HepG2 (cell line): Measurements from ENCODE around the gene CDH23. TPM values are rescaled to one million over a fixed set of nuclear protein-coding genes. Genes with fewer than 3 reads are reported as not detected.

Source experiments
- HNF4A ChIP-seq: sonication (generic); formaldehyde crosslinking; IDR thresholded peaks from 2 replicates; pipeline ENCODE4 v1.4.0; 2020; ENCODE audit warnings: missing genetic modification reagents
- KLF16 ChIP-seq, 2 experiments: sonication (generic) in 1 of 2; formaldehyde crosslinking in 1 of 2; IDR thresholded peaks; 2 replicates each; pipeline versions ENCODE4 v1.6.1 to v1.8.0; 2016 to 2023; ENCODE audit warnings: missing genetic modification reagents in 2 of 2, missing compliant biosample characterization in 1 of 2
- KLF9 ChIP-seq: IDR thresholded peaks from 2 replicates; pipeline ENCODE4 v1.6.1; 2016; ENCODE audit warnings: low read depth
- PAF1 ChIP-seq: IDR thresholded peaks from 2 replicates; pipeline ENCODE4 v1.6.1; 2016; ENCODE audit warnings: missing genetic modification reagents, missing compliant biosample characterization
- STAG1 ChIP-seq: sonication (generic); formaldehyde crosslinking; IDR thresholded peaks from 2 replicates; pipeline ENCODE4 v1.4.0; 2020; ENCODE audit warnings: missing genetic modification reagents
- ZBTB3 ChIP-seq: sonication (generic); formaldehyde crosslinking; IDR thresholded peaks from 2 replicates; pipeline ENCODE4 v1.4.0; 2020; ENCODE audit warnings: low read depth, mild to moderate bottlenecking, moderate library complexity, missing genetic modification reagents, borderline replicate concordance
- ZFYVE20 ChIP-seq: sonication (generic); formaldehyde crosslinking; IDR thresholded peaks from 2 replicates; pipeline ENCODE4 v1.8.0; 2023; ENCODE audit warnings: low read depth, mild to moderate bottlenecking, moderate library complexity, missing genetic modification reagents, borderline replicate concordance
- ZNF263 ChIP-seq: sonication (generic); formaldehyde crosslinking; IDR thresholded peaks from 2 replicates; pipeline ENCODE4 v1.4.0; 2020; ENCODE audit warnings: missing genetic modification reagents
- ZNF343 ChIP-seq: sonication (generic); formaldehyde crosslinking; IDR thresholded peaks from 2 replicates; pipeline ENCODE4 v1.4.0; 2020; ENCODE audit warnings: mild to moderate bottlenecking, missing genetic modification reagents
- ZNF569 ChIP-seq: sonication (generic); formaldehyde crosslinking; IDR thresholded peaks from 2 replicates; pipeline ENCODE4 v1.5.0; 2020; ENCODE audit warnings: mild to moderate bottlenecking, missing genetic modification reagents, moderate library complexity, borderline replicate concordance
- ZNF629 ChIP-seq: sonication (generic); formaldehyde crosslinking; conservative IDR thresholded peaks from 2 replicates; pipeline ENCODE4 v1.5.0; 2020; ENCODE audit warnings: missing genetic modification reagents
- ZNF768 ChIP-seq: sonication (generic); formaldehyde crosslinking; IDR thresholded peaks from 2 replicates; pipeline ENCODE4 v1.4.0; 2020; ENCODE audit warnings: missing genetic modification reagents
- ZNF776 ChIP-seq: sonication (generic); formaldehyde crosslinking; IDR thresholded peaks from 2 replicates; pipeline ENCODE4 v1.4.0; 2020; ENCODE audit warnings: mild to moderate bottlenecking, missing genetic modification reagents
- ZSCAN12 ChIP-seq: sonication (generic); formaldehyde crosslinking; IDR thresholded peaks from 2 replicates; pipeline ENCODE4 v1.9.0; 2021; ENCODE audit warnings: mild to moderate bottlenecking, missing genetic modification reagents
- polyA plus RNA-seq, 8 experiments: library from polyadenylated mRNA; depleted of rRNA in 3 of 8; stranded (reverse) in 7 of 8; unstranded in 1 of 8; fragments of >200 nt; fragmentation: Illumina TruSeq in 4 of 8; extraction: Trizol in 4 of 8; gene quantifications; 2 replicates each; pipeline versions ENCODE4 v1.2.1 to v1.2.3, GENCODE V29; 2011 to 2016; ENCODE audit warnings: low read depth in 4 of 8, missing spikeins in 1 of 8, mixed read lengths in 1 of 8; ENCODE audit not compliant: insufficient read depth in 1 of 8
- total RNA-seq, 5 experiments: library from RNA; depleted of rRNA; stranded (reverse); fragments of >200 nt; fragmentation: Illumina TruSeq; extraction: Trizol; gene quantifications; 2 replicates each; pipeline ENCODE4 v1.2.3, GENCODE V29; 2016; ENCODE audit warnings: low read depth in 1 of 5
- TF ChIP-seq, protein P1 (sequence below): fragments of 450-650 bp; IDR thresholded peaks from 2 replicates; pipeline ENCODE4 v1.6.1; 2017
- TF ChIP-seq, protein P2 (sequence below): sonication (generic); formaldehyde crosslinking; IDR thresholded peaks from 2 replicates; pipeline ENCODE4 v1.4.0; 2020; ENCODE audit warnings: missing genetic modification reagents, borderline replicate concordance
- TF ChIP-seq, protein P3 (sequence below): sonication (generic); formaldehyde crosslinking; IDR thresholded peaks from 2 replicates; pipeline ENCODE4 v1.8.0; 2022; ENCODE audit warnings: mild to moderate bottlenecking, missing genetic modification reagents
- TF ChIP-seq, protein P4 (sequence below): sonication (generic); formaldehyde crosslinking; IDR thresholded peaks from 2 replicates; pipeline ENCODE4 v1.9.0; 2022; ENCODE audit warnings: missing genetic modification reagents, mild to moderate bottlenecking, borderline replicate concordance
- TF ChIP-seq, protein P5 (sequence below): sonication (generic); formaldehyde crosslinking; IDR thresholded peaks from 2 replicates; pipeline ENCODE4 v1.5.1; 2020; ENCODE audit warnings: missing genetic modification reagents, mild to moderate bottlenecking, borderline replicate concordance

Gene CDH23
- total and polyA plus RNA-seq, 2 of the 13 experiments (the other 11 are each of a cell fraction or from before 2014, with no cell fraction given) = 0.13 TPM; not detected in 1

DNA sequence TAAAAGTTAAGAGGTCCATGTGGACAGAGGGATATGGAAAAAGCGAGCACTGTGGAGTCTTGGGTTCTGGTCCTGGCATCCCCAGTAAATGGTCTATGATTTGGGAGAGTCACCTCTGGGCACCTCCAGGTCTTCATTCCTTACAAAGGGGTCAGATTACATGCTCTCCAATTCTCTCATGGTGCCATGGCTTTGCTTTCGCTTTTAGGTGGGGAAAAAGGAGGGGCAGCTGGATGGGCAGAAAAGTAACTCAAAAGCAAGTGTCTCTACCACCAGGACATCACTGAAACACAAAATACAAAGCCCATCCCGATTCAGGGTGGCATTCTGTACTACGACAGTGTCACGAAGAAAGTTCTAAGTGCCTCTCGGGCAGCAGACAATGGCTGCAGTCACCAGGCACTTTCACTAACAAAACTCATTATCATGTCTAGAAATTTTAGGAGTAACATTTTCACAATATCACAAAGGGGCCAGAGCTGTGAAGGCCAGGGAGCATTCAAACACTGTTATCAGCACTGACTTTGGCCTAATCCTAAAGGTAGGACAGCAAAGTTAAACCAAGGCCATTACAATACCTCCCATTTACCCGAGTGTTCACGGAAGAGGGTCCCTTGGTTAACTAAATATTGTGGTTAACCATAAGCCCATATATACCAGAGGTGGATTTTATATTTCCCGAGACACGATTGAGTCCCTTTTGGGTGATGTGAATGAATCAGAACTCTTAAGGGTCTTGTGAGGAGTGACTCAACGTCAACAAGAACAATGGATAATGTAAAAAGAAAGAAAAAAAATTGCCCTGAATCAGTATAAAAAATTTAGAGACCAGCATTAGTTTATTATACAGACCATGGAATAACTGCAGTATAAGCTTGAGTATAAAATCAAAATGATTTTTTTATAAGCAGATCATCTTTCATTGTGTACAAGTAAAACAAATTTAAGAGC lies 451.9 kb downstream of the CDH23 start (continued):
- no peak for TF ChIP-seq ZNF343 (CRISPR knock-in tag)
- TF ChIP-seq ZNF263 (CRISPR knock-in tag) = no peak
- TF ChIP-seq ZFYVE20 = no peak
- TF ChIP-seq STAG1 (CRISPR knock-in tag) = no peak
- no peak for TF ChIP-seq ZNF768 (CRISPR knock-in tag)
- no peak for TF ChIP-seq KLF16 (CRISPR knock-in tag; IDR thresholded peaks at IDR 0.05)
- TF ChIP-seq KLF9 (CRISPR knock-in tag) = no peak
- peak; percentile 49 for TF ChIP-seq HNF4A (CRISPR knock-in tag)
- TF ChIP-seq, protein P1, sequence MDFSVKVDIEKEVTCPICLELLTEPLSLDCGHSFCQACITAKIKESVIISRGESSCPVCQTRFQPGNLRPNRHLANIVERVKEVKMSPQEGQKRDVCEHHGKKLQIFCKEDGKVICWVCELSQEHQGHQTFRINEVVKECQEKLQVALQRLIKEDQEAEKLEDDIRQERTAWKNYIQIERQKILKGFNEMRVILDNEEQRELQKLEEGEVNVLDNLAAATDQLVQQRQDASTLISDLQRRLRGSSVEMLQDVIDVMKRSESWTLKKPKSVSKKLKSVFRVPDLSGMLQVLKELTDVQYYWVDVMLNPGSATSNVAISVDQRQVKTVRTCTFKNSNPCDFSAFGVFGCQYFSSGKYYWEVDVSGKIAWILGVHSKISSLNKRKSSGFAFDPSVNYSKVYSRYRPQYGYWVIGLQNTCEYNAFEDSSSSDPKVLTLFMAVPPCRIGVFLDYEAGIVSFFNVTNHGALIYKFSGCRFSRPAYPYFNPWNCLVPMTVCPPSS = no peak
- TF ChIP-seq, protein P2, sequence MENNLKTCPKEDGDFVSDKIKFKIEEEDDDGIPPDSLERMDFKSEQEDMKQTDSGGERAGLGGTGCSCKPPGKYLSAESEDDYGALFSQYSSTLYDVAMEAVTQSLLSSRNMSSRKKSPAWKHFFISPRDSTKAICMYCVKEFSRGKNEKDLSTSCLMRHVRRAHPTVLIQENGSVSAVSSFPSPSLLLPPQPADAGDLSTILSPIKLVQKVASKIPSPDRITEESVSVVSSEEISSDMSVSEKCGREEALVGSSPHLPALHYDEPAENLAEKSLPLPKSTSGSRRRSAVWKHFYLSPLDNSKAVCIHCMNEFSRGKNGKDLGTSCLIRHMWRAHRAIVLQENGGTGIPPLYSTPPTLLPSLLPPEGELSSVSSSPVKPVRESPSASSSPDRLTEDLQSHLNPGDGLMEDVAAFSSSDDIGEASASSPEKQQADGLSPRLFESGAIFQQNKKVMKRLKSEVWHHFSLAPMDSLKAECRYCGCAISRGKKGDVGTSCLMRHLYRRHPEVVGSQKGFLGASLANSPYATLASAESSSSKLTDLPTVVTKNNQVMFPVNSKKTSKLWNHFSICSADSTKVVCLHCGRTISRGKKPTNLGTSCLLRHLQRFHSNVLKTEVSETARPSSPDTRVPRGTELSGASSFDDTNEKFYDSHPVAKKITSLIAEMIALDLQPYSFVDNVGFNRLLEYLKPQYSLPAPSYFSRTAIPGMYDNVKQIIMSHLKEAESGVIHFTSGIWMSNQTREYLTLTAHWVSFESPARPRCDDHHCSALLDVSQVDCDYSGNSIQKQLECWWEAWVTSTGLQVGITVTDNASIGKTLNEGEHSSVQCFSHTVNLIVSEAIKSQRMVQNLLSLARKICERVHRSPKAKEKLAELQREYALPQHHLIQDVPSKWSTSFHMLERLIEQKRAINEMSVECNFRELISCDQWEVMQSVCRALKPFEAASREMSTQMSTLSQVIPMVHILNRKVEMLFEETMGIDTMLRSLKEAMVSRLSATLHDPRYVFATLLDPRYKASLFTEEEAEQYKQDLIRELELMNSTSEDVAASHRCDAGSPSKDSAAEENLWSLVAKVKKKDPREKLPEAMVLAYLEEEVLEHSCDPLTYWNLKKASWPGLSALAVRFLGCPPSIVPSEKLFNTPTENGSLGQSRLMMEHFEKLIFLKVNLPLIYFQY (CRISPR knock-in tag) = no peak
- TF ChIP-seq, protein P3, sequence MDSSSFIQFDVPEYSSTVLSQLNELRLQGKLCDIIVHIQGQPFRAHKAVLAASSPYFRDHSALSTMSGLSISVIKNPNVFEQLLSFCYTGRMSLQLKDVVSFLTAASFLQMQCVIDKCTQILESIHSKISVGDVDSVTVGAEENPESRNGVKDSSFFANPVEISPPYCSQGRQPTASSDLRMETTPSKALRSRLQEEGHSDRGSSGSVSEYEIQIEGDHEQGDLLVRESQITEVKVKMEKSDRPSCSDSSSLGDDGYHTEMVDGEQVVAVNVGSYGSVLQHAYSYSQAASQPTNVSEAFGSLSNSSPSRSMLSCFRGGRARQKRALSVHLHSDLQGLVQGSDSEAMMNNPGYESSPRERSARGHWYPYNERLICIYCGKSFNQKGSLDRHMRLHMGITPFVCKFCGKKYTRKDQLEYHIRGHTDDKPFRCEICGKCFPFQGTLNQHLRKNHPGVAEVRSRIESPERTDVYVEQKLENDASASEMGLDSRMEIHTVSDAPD = no peak
- TF ChIP-seq ZNF629 = no peak
- TF ChIP-seq ZNF569 (CRISPR knock-in tag) = no peak
- no peak for TF ChIP-seq ZSCAN12 (CRISPR knock-in tag)
- TF ChIP-seq ZNF776 (CRISPR knock-in tag) = no peak
- TF ChIP-seq, protein P4, sequence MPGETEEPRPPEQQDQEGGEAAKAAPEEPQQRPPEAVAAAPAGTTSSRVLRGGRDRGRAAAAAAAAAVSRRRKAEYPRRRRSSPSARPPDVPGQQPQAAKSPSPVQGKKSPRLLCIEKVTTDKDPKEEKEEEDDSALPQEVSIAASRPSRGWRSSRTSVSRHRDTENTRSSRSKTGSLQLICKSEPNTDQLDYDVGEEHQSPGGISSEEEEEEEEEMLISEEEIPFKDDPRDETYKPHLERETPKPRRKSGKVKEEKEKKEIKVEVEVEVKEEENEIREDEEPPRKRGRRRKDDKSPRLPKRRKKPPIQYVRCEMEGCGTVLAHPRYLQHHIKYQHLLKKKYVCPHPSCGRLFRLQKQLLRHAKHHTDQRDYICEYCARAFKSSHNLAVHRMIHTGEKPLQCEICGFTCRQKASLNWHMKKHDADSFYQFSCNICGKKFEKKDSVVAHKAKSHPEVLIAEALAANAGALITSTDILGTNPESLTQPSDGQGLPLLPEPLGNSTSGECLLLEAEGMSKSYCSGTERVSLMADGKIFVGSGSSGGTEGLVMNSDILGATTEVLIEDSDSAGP (CRISPR knock-in tag) = no peak
- no peak for TF ChIP-seq PAF1
- TF ChIP-seq, protein P5, sequence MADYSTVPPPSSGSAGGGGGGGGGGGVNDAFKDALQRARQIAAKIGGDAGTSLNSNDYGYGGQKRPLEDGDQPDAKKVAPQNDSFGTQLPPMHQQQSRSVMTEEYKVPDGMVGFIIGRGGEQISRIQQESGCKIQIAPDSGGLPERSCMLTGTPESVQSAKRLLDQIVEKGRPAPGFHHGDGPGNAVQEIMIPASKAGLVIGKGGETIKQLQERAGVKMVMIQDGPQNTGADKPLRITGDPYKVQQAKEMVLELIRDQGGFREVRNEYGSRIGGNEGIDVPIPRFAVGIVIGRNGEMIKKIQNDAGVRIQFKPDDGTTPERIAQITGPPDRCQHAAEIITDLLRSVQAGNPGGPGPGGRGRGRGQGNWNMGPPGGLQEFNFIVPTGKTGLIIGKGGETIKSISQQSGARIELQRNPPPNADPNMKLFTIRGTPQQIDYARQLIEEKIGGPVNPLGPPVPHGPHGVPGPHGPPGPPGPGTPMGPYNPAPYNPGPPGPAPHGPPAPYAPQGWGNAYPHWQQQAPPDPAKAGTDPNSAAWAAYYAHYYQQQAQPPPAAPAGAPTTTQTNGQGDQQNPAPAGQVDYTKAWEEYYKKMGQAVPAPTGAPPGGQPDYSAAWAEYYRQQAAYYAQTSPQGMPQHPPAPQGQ = no peak
- no peak for TF ChIP-seq ZBTB3 (CRISPR knock-in tag)
